Breast epithelium (tissue), 3 donors: ENCODE results near the gene EEF2KMT.
"Not testable (repeated sequence)": the region's sequence is repeated elsewhere in the genome, so short reads cannot be mapped to it uniquely, and the experiment has no call there.

Experiments
- CTCF ChIP-seq, 3 donors: fragments of 450-650 bp; IDR thresholded peaks; one replicate each; pipeline ENCODE4 v1.5.1; 2016 to 2017; ENCODE audit warnings: antibody characterized with exemption in 3 of 3, mild to moderate bottlenecking in 3 of 3, moderate library complexity in 3 of 3
- POLR2A ChIP-seq: fragments of 450-650 bp; IDR thresholded peaks from one replicate; pipeline ENCODE4 v1.6.1; 2016; ENCODE audit warnings: antibody characterized with exemption, mild to moderate bottlenecking, moderate library complexity

GRCh38 chr16:5132915-5133600 is 35.5 kb upstream of the EEF2KMT start:
- TF ChIP-seq CTCF (IDR thresholded peaks at IDR 0.05); POLR2A: not testable (repeated sequence)
